ENCODE data around the gene NEK4.
"Not testable (repeated sequence)": the region's sequence is repeated elsewhere in the genome, so short reads cannot be mapped to it uniquely, and the experiment has no call there.

The NEK4 gene

GRCh38 chr3:52733256-52733891 lies 37.4 kb downstream of the NEK4 start:
- no CpG with 5 or more reads among the region's 10 CpGs for WGBS (ENCODE audit: insufficient coverage, insufficient read length)
- H3K27ac ChIP-seq (ENCODE audit: low read length), result no peak overlapping the region

GRCh38 chr3:52731590-52731989 lies 39.1 kb downstream of the NEK4 start:
- Histone ChIP-seq H3K4me3 (ENCODE audit: low read length) (no peak overlapping the region), H3K36me3 (ENCODE audit: control insufficient read depth, insufficient read depth, low read length) (no peaks in the 10 kb centered on the region; the same call in 1 of the 2 replicates), H3K27me3 (ENCODE audit: control insufficient read depth, insufficient read depth, low read length) (no peaks in the 10 kb centered on the region), H3K9me3 (ENCODE audit: control insufficient read depth, insufficient read depth, low read length) (no peaks in the 10 kb centered on the region), H3K4me1 (ENCODE audit: control insufficient read depth, insufficient read depth, low read length) (no peaks in the 10 kb centered on the region), H3K27ac (ENCODE audit: low read length) (no peak overlapping the region)
- WGBS (ENCODE audit: insufficient coverage, insufficient read length), result no CpG with 5 or more reads among the region's 14 CpGs
- DNase-seq (ENCODE audit: low read depth, low spot score), result no peak

More at GRCh38 chr3:52733256-52733891, 37.4 kb downstream of the NEK4 start:
- Histone ChIP-seq H3K4me1 (ENCODE audit: control insufficient read depth, insufficient read depth, low read length) (no peaks in the 10 kb centered on the region), H3K27me3 (ENCODE audit: control insufficient read depth, insufficient read depth, low read length) (no peaks in the 10 kb centered on the region), H3K4me3 (ENCODE audit: low read length) (no peak overlapping the region), H3K9me3 (ENCODE audit: control insufficient read depth, insufficient read depth, low read length) (no peaks in the 10 kb centered on the region), H3K36me3 (ENCODE audit: control insufficient read depth, insufficient read depth, low read length) (no peaks in the 10 kb centered on the region; the same call in 1 of the 2 replicates)
- no peak for DNase-seq (ENCODE audit: low read depth, low spot score)

GRCh38 chr3:52730681-52731080 lies 40.1 kb downstream of the NEK4 start:
- DNase-seq (ENCODE audit: low read depth, low spot score), result no peak
- Histone ChIP-seq H3K27ac (ENCODE audit: low read length) (no peak overlapping the region), H3K4me3 (ENCODE audit: low read length) (no peak overlapping the region), H3K4me1 (ENCODE audit: control insufficient read depth, insufficient read depth, low read length) (no peaks in the 10 kb centered on the region), H3K27me3 (ENCODE audit: control insufficient read depth, insufficient read depth, low read length) (no peaks in the 10 kb centered on the region), H3K9me3 (ENCODE audit: control insufficient read depth, insufficient read depth, low read length) (no peaks in the 10 kb centered on the region), H3K36me3 (ENCODE audit: control insufficient read depth, insufficient read depth, low read length) (no peaks in the 10 kb centered on the region; the same call in 1 of the 2 replicates)

GRCh38 chr3:52728753-52729152 lies 42.0 kb downstream of the NEK4 start:
- not testable (repeated sequence) for H3K4me1 ChIP-seq (ENCODE audit: control insufficient read depth, insufficient read depth, low read length); H3K9me3 ChIP-seq (ENCODE audit: control insufficient read depth, insufficient read depth, low read length); H3K27ac ChIP-seq (ENCODE audit: low read length); H3K36me3 ChIP-seq (ENCODE audit: control insufficient read depth, insufficient read depth, low read length); H3K4me3 ChIP-seq (ENCODE audit: low read length); DNase-seq (ENCODE audit: low read depth, low spot score); H3K27me3 ChIP-seq (ENCODE audit: control insufficient read depth, insufficient read depth, low read length)
- no CpG with 5 or more reads among the region's 3 CpGs for WGBS (ENCODE audit: insufficient coverage, insufficient read length)

- Histone ChIP-seq H3K9me3 (ENCODE audit: control insufficient read depth, insufficient read depth, low read length) (no peaks in the 10 kb centered on the region), H3K27me3 (ENCODE audit: control insufficient read depth, insufficient read depth, low read length) (no peaks in the 10 kb centered on the region), H3K36me3 (ENCODE audit: control insufficient read depth, insufficient read depth, low read length) (no peaks in the 10 kb centered on the region), H3K4me3 (ENCODE audit: low read length) (no peak overlapping the region), H3K27ac (ENCODE audit: low read length) (no peak overlapping the region), H3K4me1 (ENCODE audit: control insufficient read depth, insufficient read depth, low read length) (no peaks in the 10 kb centered on the region)
- WGBS (ENCODE audit: insufficient coverage, insufficient read length), result no CpG with 5 or more reads among the region's 1 CpG
- no peak for DNase-seq (ENCODE audit: low read depth, low spot score)
Observed at GRCh38 chr3:52724511-52724910, 46.2 kb downstream of the NEK4 start.

GRCh38 chr3:52723935-52724334 lies 46.8 kb downstream of the NEK4 start:
- H3K9me3 ChIP-seq (ENCODE audit: control insufficient read depth, insufficient read depth, low read length), result no peaks in the 10 kb centered on the region
- H3K4me1 ChIP-seq (ENCODE audit: control insufficient read depth, insufficient read depth, low read length), result no peaks in the 10 kb centered on the region
- no peaks in the 10 kb centered on the region; the same call in 1 of the 2 replicates for H3K36me3 ChIP-seq (ENCODE audit: control insufficient read depth, insufficient read depth, low read length)
- H3K27me3 ChIP-seq (ENCODE audit: control insufficient read depth, insufficient read depth, low read length), result no peaks in the 10 kb centered on the region
- WGBS (ENCODE audit: insufficient coverage, insufficient read length), result no CpG with 5 or more reads among the region's 5 CpGs
- H3K27ac ChIP-seq (ENCODE audit: low read length), result no peak overlapping the region
- no peak overlapping the region for H3K4me3 ChIP-seq (ENCODE audit: low read length)
- DNase-seq (ENCODE audit: low read depth, low spot score), result no peak

GRCh38 chr3:52722491-52722890 lies 48.2 kb downstream of the NEK4 start:
- no peak for DNase-seq (ENCODE audit: low read depth, low spot score)
- Histone ChIP-seq H3K36me3 (ENCODE audit: control insufficient read depth, insufficient read depth, low read length) (no peaks in the 10 kb centered on the region; the same call in 1 of the 2 replicates), H3K4me3 (ENCODE audit: low read length) (no peak overlapping the region), H3K4me1 (ENCODE audit: control insufficient read depth, insufficient read depth, low read length) (no peaks in the 10 kb centered on the region), H3K9me3 (ENCODE audit: control insufficient read depth, insufficient read depth, low read length) (no peaks in the 10 kb centered on the region), H3K27ac (ENCODE audit: low read length) (no peak overlapping the region), H3K27me3 (ENCODE audit: control insufficient read depth, insufficient read depth, low read length) (no peaks in the 10 kb centered on the region)
- WGBS (ENCODE audit: insufficient coverage, insufficient read length), result no CpG with 5 or more reads among the region's 7 CpGs

GRCh38 chr3:52721730-52722008 lies 49.1 kb downstream of the NEK4 start:
- H3K36me3 ChIP-seq (ENCODE audit: control insufficient read depth, insufficient read depth, low read length), result no peaks in the 10 kb centered on the region; the same call in 1 of the 2 replicates
- H3K4me1 ChIP-seq (ENCODE audit: control insufficient read depth, insufficient read depth, low read length), result no peaks in the 10 kb centered on the region
- H3K4me3 ChIP-seq (ENCODE audit: low read length), result no peak overlapping the region
- no CpG with 5 or more reads among the region's 1 CpG for WGBS (ENCODE audit: insufficient coverage, insufficient read length)
- DNase-seq (ENCODE audit: low read depth, low spot score), result no peak
- H3K9me3 ChIP-seq (ENCODE audit: control insufficient read depth, insufficient read depth, low read length), result no peaks in the 10 kb centered on the region
- no peak overlapping the region for H3K27ac ChIP-seq (ENCODE audit: low read length)
- no peaks in the 10 kb centered on the region for H3K27me3 ChIP-seq (ENCODE audit: control insufficient read depth, insufficient read depth, low read length)

GRCh38 chr3:52721002-52721729 lies 49.6 kb downstream of the NEK4 start:
- H3K27ac ChIP-seq (ENCODE audit: low read length), result no peak overlapping the region
- DNase-seq (ENCODE audit: low read depth, low spot score), result no peak
- H3K36me3 ChIP-seq (ENCODE audit: control insufficient read depth, insufficient read depth, low read length), result no peaks in the 10 kb centered on the region; the same call in 1 of the 2 replicates
- WGBS (ENCODE audit: insufficient coverage, insufficient read length), result no CpG with 5 or more reads among the region's 6 CpGs
- no peak overlapping the region for H3K4me3 ChIP-seq (ENCODE audit: low read length)
- H3K9me3 ChIP-seq (ENCODE audit: control insufficient read depth, insufficient read depth, low read length), result no peaks in the 10 kb centered on the region
- H3K4me1 ChIP-seq (ENCODE audit: control insufficient read depth, insufficient read depth, low read length), result no peaks in the 10 kb centered on the region
- H3K27me3 ChIP-seq (ENCODE audit: control insufficient read depth, insufficient read depth, low read length), result no peaks in the 10 kb centered on the region

- no peak for DNase-seq (ENCODE audit: low read depth, low spot score)
- Histone ChIP-seq H3K4me3 (ENCODE audit: low read length) (no peak overlapping the region), H3K27ac (ENCODE audit: low read length) (no peak overlapping the region), H3K36me3 (ENCODE audit: control insufficient read depth, insufficient read depth, low read length) (no peaks in the 10 kb centered on the region; the same call in 1 of the 2 replicates), H3K27me3 (ENCODE audit: control insufficient read depth, insufficient read depth, low read length) (no peaks in the 10 kb centered on the region), H3K4me1 (ENCODE audit: control insufficient read depth, insufficient read depth, low read length) (peaks cover 2% of the 10 kb centered on the region; the same call in 1 of the 2 replicates), H3K9me3 (ENCODE audit: control insufficient read depth, insufficient read depth, low read length) (no peaks in the 10 kb centered on the region)
Observed at GRCh38 chr3:52719618-52720017, 51.1 kb downstream of the NEK4 start.

Data from iPS DF 6.9 (cell line).